Body of pancreas (tissue), 4 donors: ENCODE results near the gene FAM25C.
"Not testable (repeated sequence)": the region's sequence is repeated elsewhere in the genome, so short reads cannot be mapped to it uniquely, and the experiment has no call there.

Experiments
- CTCF ChIP-seq, 7 experiments: fragments of 450-650 bp in 4 of 7; fragments of 200-600 bp in 3 of 7; sonication (generic) in 3 of 7; IDR thresholded peaks; one replicate each; pipeline ENCODE4 v1.5.1; 2016 to 2019; ENCODE audit warnings: antibody characterized with exemption in 7 of 7
- POLR2A ChIP-seq, 3 donors: fragments of 450-650 bp; IDR thresholded peaks; one replicate each; pipeline ENCODE4 v1.6.1; 2016; ENCODE audit warnings: antibody characterized with exemption in 3 of 3, mild to moderate bottlenecking in 2 of 3

GRCh38 chr10:47962785-47963184 is 36.8 kb downstream of the FAM25C start:
- TF ChIP-seq CTCF, POLR2A (IDR thresholded peaks at IDR 0.05): not testable (repeated sequence)
